Suprapubic skin (tissue), 4 donors: ENCODE data around the gene OR2T6.
"Not testable (repeated sequence)": the region's sequence is repeated elsewhere in the genome, so short reads cannot be mapped to it uniquely, and the experiment has no call there.

Source experiments
- CTCF ChIP-seq, 2 donors: fragments of 200-600 bp in 1 of 2; fragments of 450-650 bp in 1 of 2; sonication (generic) in 1 of 2; IDR thresholded peaks; one replicate each; pipeline ENCODE4 v1.5.1; 2016 to 2019; ENCODE audit warnings: antibody characterized with exemption in 2 of 2, mild to moderate bottlenecking in 1 of 2, moderate library complexity in 1 of 2
- EP300 ChIP-seq: sonication (generic); formaldehyde crosslinking; IDR thresholded peaks from one replicate; pipeline ENCODE4 v1.6.1; 2017; ENCODE audit warnings: antibody characterized with exemption
- POLR2A ChIP-seq, 2 donors: fragments of 450-650 bp; IDR thresholded peaks; one replicate each; pipeline ENCODE4 v1.6.1; 2017; ENCODE audit warnings: antibody characterized with exemption in 2 of 2, mild to moderate bottlenecking in 2 of 2, moderate library complexity in 2 of 2
- POLR2AphosphoS5 ChIP-seq, 3 donors: sonication (generic); formaldehyde crosslinking; IDR thresholded peaks; one replicate each; pipeline ENCODE4 v1.6.1; 2017; ENCODE audit warnings: antibody characterized with exemption in 3 of 3

GRCh38 chr1:248433811-248434415 is 58.4 kb downstream of the OR2T6 start:
- TF ChIP-seq CTCF (IDR thresholded peaks at IDR 0.05); POLR2A (IDR thresholded peaks at IDR 0.05); POLR2AphosphoS5 (IDR thresholded peaks at IDR 0.05); EP300: not testable (repeated sequence)
